Esophagus (tissue), 2 donors: ENCODE results near the gene RBPJL. TPM values are rescaled to one million over a fixed set of nuclear protein-coding genes. Genes with fewer than 3 reads are reported as not detected.

Experiments used
- H3K27ac ChIP-seq, 2 donors: one replicate each; pipeline ENCODE4 v1.5.1; 2013; ENCODE audit warnings: low read depth in 2 of 2, mild to moderate bottlenecking in 2 of 2, inconsistent platforms in 1 of 2, low read length in 1 of 2, moderate library complexity in 1 of 2
- H3K27me3 ChIP-seq, 2 donors: one replicate each; pipeline ENCODE4 v1.6.1; 2013; ENCODE audit warnings: low read length in 2 of 2, control low read depth in 1 of 2, mild to moderate bottlenecking in 1 of 2; ENCODE audit not compliant: insufficient read depth in 2 of 2, control insufficient read depth in 1 of 2
- H3K36me3 ChIP-seq, 2 donors: one replicate each; pipeline ENCODE4 v1.6.1; 2013; ENCODE audit warnings: low read length in 1 of 2; ENCODE audit not compliant: control insufficient read depth in 2 of 2, insufficient read depth in 2 of 2
- H3K4me1 ChIP-seq, 2 donors: one replicate each; pipeline ENCODE4 v1.6.1; 2013; ENCODE audit warnings: low read length in 1 of 2; ENCODE audit not compliant: control insufficient read depth in 2 of 2, insufficient read depth in 2 of 2
- H3K4me3 ChIP-seq, 2 donors: one replicate each; pipeline ENCODE4 v1.5.1; 2013; ENCODE audit warnings: low read length in 2 of 2, mild to moderate bottlenecking in 2 of 2, low read depth in 1 of 2, moderate library complexity in 1 of 2
- H3K9me3 ChIP-seq, 2 donors: one replicate each; pipeline ENCODE4 v1.6.1; 2013; ENCODE audit warnings: mild to moderate bottlenecking in 2 of 2, low read depth in 1 of 2, low read length in 1 of 2, moderate library complexity in 1 of 2; ENCODE audit not compliant: control insufficient read depth in 2 of 2, insufficient read depth in 1 of 2
- WGBS, 2 donors: extraction: QIAGEN DNeasy Blood & Tissue Kit; methylation state at CpG; one replicate each; pipeline ENCODE4 v1.1.7; 2013; 5-methylcytosine and 5-hydroxymethylcytosine counted together
- polyA plus RNA-seq, 2 donors: library from polyadenylated mRNA; stranded (reverse); fragments of 200-250 nt; gene quantifications; one replicate each; pipeline ENCODE4 v1.2.3, GENCODE V29; 2013
- donor health status: healthy with polysubstance abuse.
- donor health status: Bipolar disorder and iron deficiency.

RBPJL gene
- polyA plus RNA-seq, 2 donors = 0.04 TPM

GRCh38 chr20:45303586-45304463 lies 2.8 kb upstream of the RBPJL start:
- 51 to 75% methylated on average over 42 to 47 of the region's 47 CpGs for WGBS, 2 donors
- Histone ChIP-seq H3K27me3 (peaks cover 0 to 2% of the 10 kb centered on the region in 2 donors), H3K4me3 (no peak overlapping the region), H3K4me1 (peaks cover 0 to 7% of the 10 kb centered on the region in 2 donors), H3K9me3 (peaks cover 0 to 2% of the 10 kb centered on the region in 2 donors), H3K27ac (no peak overlapping the region), H3K36me3 (no peaks in the 10 kb centered on the region)

GRCh38 chr20:45304464-45304999 lies 2.1 kb upstream of the RBPJL start:
- WGBS, 2 donors = 73 to 84% methylated on average over 43 of the region's 43 CpGs

GRCh38 chr20:45305262-45305661 lies 1.4 kb upstream of the RBPJL start:
- H3K9me3 ChIP-seq = peaks cover 0 to 2% of the 10 kb centered on the region in 2 donors
- 57 to 70% methylated on average over 4 of the region's 4 CpGs for WGBS, 2 donors
- peaks cover 0 to 7% of the 10 kb centered on the region in 2 donors for H3K4me1 ChIP-seq
- H3K36me3 ChIP-seq = no peaks in the 10 kb centered on the region
- H3K4me3 ChIP-seq = no peak overlapping the region
- H3K27me3 ChIP-seq = peaks cover 0 to 2% of the 10 kb centered on the region in 2 donors
- no peak overlapping the region for H3K27ac ChIP-seq

More at GRCh38 chr20:45304464-45304999, 2.1 kb upstream of the RBPJL start:
- Histone ChIP-seq H3K27ac (no peak overlapping the region), H3K9me3 (peaks cover 0 to 2% of the 10 kb centered on the region in 2 donors), H3K4me3 (no peak overlapping the region), H3K27me3 (peaks cover 0 to 2% of the 10 kb centered on the region in 2 donors), H3K36me3 (no peaks in the 10 kb centered on the region), H3K4me1 (peaks cover 0 to 7% of the 10 kb centered on the region in 2 donors)

GRCh38 chr20:45307076-45307640 lies 518 bp downstream of the RBPJL start:
- no peaks in the 10 kb centered on the region for H3K36me3 ChIP-seq
- WGBS, 2 donors = 40 to 46% methylated on average over 16 of the region's 16 CpGs
- peaks cover 0 to 2% of the 10 kb centered on the region in 2 donors for H3K9me3 ChIP-seq
- H3K4me1 ChIP-seq = peaks cover 3 to 10% of the 10 kb centered on the region in 2 donors
- H3K27me3 ChIP-seq = peaks cover 2% of the 10 kb centered on the region in 2 donors
- H3K4me3 ChIP-seq = no peak overlapping the region
- no peak overlapping the region for H3K27ac ChIP-seq

GRCh38 chr20:45308117-45308778 lies 1.6 kb downstream of the RBPJL start, which contains the start of gene MATN4:
TSS of gene MATN4 (minus strand) at chr20:45308299. CDS start at chr20:45305582, 2,717 bp downstream.
- peaks cover 2% of the 10 kb centered on the region in 2 donors for H3K27me3 ChIP-seq
- no peak within 1 kb of the TSS for H3K27ac ChIP-seq
- no peaks in the 10 kb centered on the region for H3K36me3 ChIP-seq
- no peak within 1 kb of the TSS for H3K4me3 ChIP-seq
- 26 to 30% methylated on average over 20 of the region's 20 CpGs for WGBS, 2 donors
- H3K4me1 ChIP-seq = peaks cover 3 to 10% of the 10 kb centered on the region in 2 donors
- peaks cover 0 to 2% of the 10 kb centered on the region in 2 donors for H3K9me3 ChIP-seq

- Histone ChIP-seq H3K27me3 (peaks cover 2% of the 10 kb centered on the region in 2 donors), H3K9me3 (peaks cover 0 to 2% of the 10 kb centered on the region in 2 donors), H3K4me3 (no peak overlapping the region), H3K36me3 (no peaks in the 10 kb centered on the region), H3K27ac (no peak overlapping the region), H3K4me1 (peaks cover 3 to 10% of the 10 kb centered on the region in 2 donors)
- WGBS, 2 donors = 64 to 68% methylated on average over 3 of the region's 3 CpGs
Measured at GRCh38 chr20:45309075-45309474, 2.4 kb downstream of the RBPJL start.

GRCh38 chr20:45311589-45312211 lies 5.1 kb downstream of the RBPJL start:
- Histone ChIP-seq H3K4me1 (peaks cover 3 to 6% of the 10 kb centered on the region in 2 donors), H3K4me3 (no peak overlapping the region), H3K27ac (no peak overlapping the region), H3K36me3 (no peaks in the 10 kb centered on the region), H3K27me3 (peaks cover 0 to 2% of the 10 kb centered on the region in 2 donors), H3K9me3 (no peaks in the 10 kb centered on the region)
- WGBS, 2 donors = 15 to 21% methylated on average over 44 to 45 of the region's 45 CpGs

GRCh38 chr20:45312241-45312640 lies 5.6 kb downstream of the RBPJL start:
- no peaks in the 10 kb centered on the region for H3K36me3 ChIP-seq
- H3K4me3 ChIP-seq = no peak overlapping the region
- H3K4me1 ChIP-seq = peaks cover 3 to 6% of the 10 kb centered on the region in 2 donors
- no peak overlapping the region for H3K27ac ChIP-seq
- no peaks in the 10 kb centered on the region for H3K9me3 ChIP-seq
- peaks cover 0 to 2% of the 10 kb centered on the region in 2 donors for H3K27me3 ChIP-seq
- WGBS, 2 donors = 37 to 55% methylated on average over 21 of the region's 21 CpGs
